Stimulated activated naive CD8-positive, alpha-beta T cell treated with anti-CD3 and anti-CD28 coated beads, Interleukin-15, Interleukin-2, amounts not matched to agents 100 U/mL and 50 U/mL, for 24 hours (primary cell): ENCODE results near the gene MROH2A.
"Not testable (repeated sequence)": the region's sequence is repeated elsewhere in the genome, so short reads cannot be mapped to it uniquely, and the experiment has no call there.

Experiments
- ATAC-seq: fragments of 150-1000 bp; cut with Tn5 transposase; one replicate; pipeline ENCODE4 v1.10.0; 2021
- DNase-seq: peaks from one replicate; pipeline ENCODE4 v3.0.0; 2021

MROH2A gene, protein sequence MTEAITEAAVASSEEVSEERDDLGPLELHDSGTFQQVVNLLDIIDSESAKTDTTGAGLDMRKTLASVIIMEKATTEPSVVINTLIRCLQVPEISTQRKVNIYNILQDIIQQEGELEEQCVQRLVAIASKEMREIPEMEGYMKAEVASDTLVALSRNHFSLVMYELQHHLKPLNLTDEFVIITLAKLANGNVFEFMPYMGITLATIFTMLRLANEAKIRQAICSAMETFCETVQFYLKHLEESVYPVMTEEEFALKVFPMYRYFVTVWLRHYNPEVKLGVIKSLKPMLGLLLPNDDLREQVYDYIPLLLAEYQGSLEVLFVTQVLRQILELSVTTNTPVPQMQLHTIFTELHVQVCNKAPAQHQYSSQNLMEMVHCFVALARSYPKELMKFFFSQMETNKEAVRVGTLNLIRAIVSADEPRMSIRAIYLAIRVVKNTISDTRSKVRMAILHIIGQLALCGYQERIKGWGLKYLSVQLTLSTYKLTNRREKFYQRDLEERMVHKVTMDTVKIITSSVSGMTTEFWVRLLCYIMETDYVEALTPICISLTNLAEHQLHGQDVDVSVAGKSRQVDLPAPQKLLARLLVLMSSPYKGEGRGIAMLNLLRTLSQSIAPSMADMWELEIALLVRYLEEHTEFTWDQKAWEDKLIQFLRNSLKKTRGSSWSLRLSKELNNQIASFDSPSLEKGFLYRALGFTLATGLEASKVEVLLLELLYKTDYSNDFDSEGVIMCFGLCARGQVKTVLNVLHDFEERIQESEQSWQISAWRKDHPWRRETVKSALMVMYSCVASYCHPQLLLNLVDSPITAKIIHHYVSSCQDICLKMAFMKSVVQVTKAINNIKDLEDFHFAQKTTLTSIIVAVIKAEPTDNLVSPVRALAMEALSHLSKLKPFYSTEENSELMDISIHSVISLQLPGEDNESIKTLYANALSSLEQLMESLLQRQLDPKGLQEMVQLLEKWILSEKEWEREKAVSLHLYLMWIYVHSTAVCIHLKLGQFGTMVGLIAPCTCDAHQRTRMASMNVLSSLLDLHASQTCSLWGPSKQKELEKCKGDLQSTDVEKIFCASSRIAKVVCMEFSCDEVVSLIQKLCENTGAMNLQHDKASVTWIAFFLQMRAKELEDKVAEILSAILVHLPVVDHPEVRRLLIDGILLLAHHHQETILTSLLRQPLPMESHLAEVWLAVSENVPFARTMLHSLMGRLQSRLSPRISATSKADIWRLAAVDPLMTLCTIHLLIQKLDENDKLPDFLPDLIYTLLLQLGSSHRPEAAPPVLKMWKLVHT (N-terminal part only)

DNA sequence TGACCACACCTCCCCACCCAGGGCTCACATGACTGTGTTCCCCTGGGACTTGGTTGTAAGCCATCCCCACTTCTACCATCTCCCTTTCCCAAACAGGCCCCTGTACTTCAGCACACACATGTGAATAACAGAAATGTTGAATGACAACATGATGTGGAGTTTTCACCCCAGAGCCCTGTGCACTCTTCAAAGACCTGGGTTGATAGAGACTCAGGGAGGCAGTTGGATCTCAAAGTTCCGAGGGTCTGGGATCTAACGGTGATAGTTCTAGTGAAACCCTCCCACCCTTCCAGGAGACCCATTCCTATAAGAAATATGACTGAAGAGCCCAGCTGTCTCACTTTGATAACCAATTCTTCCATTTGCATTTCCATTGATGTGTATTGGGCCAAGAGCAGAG lies at the start of gene MROH2A:
MROH2A (plus strand) TSS at position 301 of the 400 bp plus-strand sequence. CDS start 1,029 bp downstream, outside the sequence.
- no peak for ATAC-seq

GRCh38 chr2:233728723-233729301 lies 49.3 kb upstream of the MROH2A start, which contains the start of gene UGT1A3:
Gene UGT1A3 (plus strand): TSS chr2:233729042. CDS start chr2:233729127, 85 bp downstream.
- ATAC-seq, result no peak
- no peak for DNase-seq

More for the DNA sequence above, at the start of gene MROH2A:
- DNase-seq, result no peak

DNA sequence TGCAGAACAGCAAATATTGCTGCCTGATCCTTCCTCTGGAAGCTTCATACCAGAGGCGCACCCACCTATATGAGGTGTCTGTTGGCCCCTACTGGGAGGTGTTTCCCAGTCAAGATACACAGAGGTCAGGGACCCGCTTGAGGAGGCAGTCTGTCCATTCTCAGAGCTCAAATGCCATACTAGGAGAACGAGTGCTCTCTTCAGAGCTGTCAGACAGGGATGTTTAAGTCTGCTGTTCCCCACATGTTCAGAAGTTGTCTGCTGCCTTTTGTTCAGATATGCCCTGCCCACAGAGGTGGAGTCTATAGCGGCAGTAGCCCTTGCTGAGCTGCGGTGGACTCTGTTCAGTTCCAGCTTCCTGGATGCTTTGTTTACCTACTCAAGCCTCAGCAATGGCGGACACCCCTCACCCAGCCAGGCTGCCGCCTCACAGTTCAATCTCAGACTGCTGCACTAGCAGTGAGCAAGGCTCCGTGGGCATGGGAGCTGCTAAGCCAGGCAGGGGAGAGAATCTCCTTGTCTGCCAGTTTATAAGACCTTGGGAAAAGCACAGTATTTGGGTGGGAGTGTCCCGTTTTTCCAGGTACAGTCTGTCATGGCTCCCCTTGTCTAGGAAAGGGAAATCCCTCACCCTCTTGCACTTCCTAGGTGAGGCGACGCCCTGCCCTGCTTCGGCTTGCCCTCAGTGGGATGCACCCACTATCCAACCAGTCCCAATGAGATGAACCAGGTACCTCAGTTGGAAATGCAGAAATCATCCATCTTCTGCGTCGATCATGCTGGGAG lies 41.1 kb upstream of the MROH2A start:
- not testable (repeated sequence) for DNase-seq, ATAC-seq

DNA sequence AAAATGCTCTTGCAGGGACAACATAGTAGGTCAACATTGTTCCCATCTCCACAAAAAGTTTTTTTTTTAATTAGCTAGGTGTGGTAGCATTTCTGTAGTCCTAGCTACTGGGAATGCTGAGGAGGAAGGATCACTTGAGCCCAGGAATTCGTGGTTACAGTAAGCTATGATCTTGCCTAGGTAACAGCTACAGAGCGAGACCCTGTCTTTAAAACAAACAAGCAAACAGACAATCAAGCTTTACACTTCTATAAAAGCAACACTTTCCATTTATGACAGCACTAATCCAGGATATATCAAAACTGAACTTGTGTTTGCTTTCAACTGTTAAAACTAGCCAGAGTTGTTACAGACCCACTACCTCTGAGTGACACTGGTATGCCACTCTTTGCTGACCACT lies 37.3 kb upstream of the MROH2A start:
- DNase-seq (no peak), ATAC-seq (no peak)

DNA sequence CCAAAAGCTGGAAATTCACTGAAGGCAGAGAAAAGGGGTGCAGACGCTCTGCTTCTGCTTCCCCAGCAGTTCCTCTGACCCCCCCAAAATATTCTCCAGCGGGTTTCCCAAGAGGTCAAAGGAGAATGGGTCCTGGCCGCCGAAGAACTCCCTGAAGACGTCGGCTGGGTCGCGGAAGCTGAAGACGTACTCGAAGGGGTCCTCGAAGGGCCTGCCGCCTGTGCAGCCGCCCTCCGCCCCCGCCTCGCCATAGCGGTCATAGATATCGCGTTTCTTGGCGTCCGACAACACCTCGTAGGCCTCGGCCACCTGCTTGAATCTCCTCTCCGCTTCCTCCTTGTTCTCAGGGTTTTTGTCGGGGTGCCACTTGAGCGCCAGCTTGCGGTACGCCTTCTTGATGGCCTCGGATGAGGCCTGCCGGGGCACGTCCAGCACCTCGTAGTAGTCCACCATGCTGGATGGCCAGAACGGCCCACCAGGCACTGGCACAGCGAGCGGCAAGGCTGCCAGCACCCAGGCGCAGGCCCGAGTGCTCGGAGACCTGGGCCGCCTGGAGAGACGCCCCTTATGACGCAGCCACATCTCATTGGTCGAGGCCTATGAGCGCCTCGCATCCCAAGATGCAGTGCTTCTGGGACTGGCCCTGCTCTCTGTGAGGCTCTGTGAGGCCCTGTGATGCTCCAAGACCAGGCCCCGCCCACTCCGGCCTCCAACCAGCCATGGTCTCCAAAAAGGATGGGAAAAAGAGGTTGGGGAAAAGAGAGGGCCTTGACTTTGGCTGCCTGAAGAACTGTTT lies 34.5 kb upstream of the MROH2A start:
- DNase-seq (no peak), ATAC-seq (no peak)

DNA sequence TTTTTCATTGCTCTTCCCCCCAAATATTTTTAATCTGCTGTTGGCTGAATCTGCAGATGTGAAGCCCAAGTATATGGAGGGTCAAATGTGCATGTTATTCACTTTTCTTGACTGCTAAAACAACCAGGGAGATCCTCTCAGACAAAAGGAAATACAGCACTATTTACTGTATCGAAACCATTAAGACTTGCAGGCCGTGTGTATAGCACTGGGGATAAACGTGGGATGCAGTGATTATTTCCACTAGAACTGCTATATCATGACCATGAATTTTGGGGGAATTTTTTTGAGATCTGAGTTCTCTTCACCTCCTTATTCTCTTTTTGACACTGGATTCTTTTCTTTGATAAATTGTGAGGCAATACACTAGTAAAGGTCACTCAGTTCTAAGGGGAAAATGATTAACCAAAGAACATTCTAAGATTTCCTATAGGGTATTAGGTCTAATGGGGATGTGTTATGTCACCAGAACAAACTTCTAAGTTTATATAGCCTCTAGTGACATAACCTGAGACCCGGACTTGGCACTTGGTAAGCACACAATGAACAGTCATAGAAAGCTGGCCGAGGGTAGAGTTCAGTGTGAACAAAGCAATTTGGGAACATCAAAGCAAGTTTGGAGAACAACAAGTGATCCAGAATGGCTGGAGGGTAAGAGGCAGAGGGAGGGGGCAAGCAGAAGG lies 32.9 kb upstream of the MROH2A start:
- DNase-seq (no peak), ATAC-seq (no peak)

DNA sequence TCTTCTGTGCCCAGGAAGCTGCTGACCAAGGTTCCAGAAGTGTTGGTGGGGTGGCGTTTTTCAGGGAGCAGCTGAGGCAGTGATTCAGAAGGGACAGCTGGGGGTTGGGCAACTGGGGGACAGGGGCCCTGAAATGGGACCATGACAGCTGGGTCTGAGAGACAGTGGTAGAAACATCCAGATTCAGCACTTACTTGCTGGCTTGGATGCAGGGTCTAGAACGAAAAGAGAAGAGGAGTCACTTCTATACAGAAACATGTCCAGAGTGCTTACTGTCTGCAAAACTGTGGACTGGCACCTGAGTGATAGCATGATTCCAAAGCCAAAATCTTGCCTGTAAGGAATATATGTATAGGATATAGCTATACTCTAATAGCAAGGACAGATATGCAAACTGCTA lies 32.3 kb upstream of the MROH2A start:
- DNase-seq, ATAC-seq: not testable (repeated sequence)

- no peak for DNase-seq
- ATAC-seq, result no peak
These were observed 31.5 kb upstream of the MROH2A start for GRCh38 chr2:233746475-233747282.

DNA sequence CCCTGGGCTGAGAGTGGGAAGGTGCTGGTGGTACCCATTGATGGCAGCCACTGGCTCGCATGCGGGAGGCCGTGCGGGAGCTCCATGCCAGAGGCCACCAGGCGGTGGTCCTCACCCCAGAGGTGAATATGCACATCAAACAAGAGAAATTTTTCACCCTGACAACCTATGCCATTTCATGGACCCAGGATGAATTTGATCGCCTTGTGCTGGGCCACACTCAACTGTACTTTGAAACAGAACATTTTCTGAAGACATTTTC lies 30.9 kb upstream of the MROH2A start:
- ATAC-seq (no peak), DNase-seq (no peak)

DNA sequence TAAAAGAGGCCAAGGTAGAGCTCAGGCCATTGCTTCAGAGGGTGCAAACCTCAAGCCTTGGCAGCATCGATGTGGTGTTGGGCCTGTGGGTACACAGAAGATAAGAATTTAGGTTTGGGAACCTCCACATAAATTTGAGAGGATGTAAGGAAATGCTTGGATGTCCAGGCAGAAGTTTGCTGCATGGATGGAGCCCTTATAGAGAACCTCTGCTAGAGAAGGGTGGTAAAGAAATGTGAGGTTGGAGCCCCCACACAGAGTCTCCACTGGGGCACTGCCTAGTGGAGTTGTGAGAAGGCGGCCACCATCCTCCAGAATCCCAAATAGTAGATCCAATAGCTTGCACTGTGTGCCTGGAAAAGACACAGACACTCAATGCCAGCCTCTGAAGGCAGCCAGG lies 27.4 kb upstream of the MROH2A start:
- ATAC-seq, DNase-seq: not testable (repeated sequence)

DNA sequence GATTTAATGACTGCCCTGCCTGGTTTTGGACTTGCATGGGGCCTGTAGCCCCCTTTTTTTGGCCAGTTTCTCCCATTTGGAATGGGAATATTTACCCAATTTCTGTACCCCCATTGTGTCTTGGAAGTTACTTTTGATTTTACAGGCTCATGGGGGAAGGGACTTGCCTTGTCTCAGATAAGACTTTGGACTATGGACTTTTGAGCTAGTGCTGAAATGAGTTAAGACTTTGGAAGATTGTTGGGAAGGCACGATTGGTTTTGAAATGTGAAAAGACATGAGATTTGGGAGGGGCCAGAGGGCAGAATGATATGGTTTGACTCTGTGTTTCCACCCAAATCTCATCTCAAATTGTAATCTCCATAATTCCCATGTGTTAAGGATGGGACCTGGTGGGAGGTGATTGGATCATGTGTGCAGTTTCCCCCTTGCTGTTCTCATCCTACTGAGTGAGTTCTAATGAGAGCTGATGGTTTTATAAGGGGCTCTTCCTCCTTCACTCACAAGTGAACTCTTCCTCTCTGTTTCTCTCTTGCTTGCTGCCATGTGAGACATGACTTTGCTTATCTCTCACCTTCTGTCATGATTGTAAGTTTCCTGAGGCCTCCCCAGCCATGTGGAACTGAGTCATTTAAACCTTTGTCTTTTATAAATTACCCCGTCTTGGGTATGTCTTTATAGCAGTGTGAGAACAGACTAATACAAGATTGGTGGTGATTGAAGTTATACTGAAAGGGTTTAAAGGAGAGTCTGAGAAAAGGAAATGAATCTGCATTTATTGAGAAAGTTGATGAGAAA lies 26.7 kb upstream of the MROH2A start:
- DNase-seq, ATAC-seq: not testable (repeated sequence)

- no peak for ATAC-seq
- DNase-seq, result no peak
These were observed 23.1 kb upstream of the MROH2A start for GRCh38 chr2:233754872-233755611.

- no peak for ATAC-seq
These were observed 21.6 kb upstream of the MROH2A start for GRCh38 chr2:233756429-233757081.

GRCh38 chr2:233758141-233758540 lies 20.0 kb upstream of the MROH2A start:
- DNase-seq, result no peak
- ATAC-seq, result no peak

More at GRCh38 chr2:233756429-233757081, 21.6 kb upstream of the MROH2A start:
- DNase-seq, result no peak

GRCh38 chr2:233758849-233759248 lies 19.3 kb upstream of the MROH2A start:
- no peak for DNase-seq
- no peak for ATAC-seq

DNA sequence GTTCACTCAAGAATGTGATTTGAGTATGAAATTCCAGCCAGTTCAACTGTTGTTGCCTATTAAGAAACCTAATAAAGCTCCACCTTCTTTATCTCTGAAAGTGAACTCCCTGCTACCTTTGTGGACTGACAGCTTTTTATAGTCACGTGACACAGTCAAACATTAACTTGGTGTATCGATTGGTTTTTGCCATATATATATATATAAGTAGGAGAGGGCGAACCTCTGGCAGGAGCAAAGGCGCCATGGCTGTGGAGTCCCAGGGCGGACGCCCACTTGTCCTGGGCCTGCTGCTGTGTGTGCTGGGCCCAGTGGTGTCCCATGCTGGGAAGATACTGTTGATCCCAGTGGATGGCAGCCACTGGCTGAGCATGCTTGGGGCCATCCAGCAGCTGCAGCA lies 18.1 kb upstream of the MROH2A start, which contains the start of gene UGT1A1:
UGT1A1 (plus strand) TSS at position 228 of the 400 bp plus-strand sequence; CDS start at position 246, 18 bp downstream.
- no peak for ATAC-seq
- no peak for DNase-seq
